Effector CD4-positive, alpha-beta T cell (primary cell): Measurements from ENCODE around the gene DIPK1B.

ENCODE experiments used
- DNase-seq: peaks from one replicate; pipeline ENCODE4 v3.0.0-alpha.2; 2020

Gene DIPK1B

DNA sequence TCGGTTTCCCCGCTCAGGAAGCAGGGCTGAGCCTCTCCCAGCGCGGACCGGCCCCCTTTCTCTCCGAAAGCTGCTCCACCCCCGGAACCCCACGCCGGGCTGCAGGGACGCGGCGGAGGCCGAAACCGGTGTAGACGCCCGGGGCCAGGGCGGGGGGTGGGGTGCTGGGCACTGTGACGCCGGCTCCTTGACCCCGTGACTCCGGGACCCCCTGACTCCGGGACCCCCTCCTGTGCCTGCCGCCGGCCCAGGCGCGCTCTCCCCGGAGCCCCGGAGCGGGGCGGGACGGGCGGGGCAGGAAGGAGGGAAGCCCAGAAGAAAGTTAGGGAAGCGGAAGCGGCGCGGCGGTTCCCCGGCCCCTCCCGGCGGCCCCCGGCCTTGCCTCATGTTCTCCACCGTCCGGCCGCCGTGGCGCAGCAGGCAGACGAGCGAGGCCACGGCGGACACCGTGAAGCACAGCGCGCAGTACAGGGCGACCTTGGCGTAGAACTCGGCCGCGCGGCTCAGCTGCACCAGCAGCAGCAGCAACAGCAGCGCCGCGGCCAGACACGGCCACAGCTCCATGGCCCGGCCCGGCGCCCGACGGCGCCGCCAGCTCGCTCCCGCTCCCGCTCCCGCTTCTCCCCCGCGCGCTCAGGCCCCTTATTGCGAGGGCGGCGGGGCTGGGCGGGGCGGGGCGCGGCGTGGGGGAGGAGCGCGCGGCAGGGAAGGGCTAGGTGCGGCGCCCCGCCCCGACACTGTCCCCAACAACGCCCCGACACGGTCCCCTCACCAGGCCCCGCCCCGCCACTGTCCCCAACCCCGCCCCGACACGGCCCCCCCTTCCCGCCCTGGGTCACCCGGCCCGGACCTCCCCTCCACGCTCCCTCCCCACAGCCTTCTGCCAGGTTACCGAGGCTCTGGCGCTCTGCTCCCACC lies 25.3 kb upstream of the DIPK1B start, which contains the start of gene AGPAT2:
AGPAT2 (minus strand) TSS at position 664 of the 918 bp plus-strand sequence; CDS start at position 564, 100 bp downstream.
- peak; percentile 30 for DNase-seq

DNA sequence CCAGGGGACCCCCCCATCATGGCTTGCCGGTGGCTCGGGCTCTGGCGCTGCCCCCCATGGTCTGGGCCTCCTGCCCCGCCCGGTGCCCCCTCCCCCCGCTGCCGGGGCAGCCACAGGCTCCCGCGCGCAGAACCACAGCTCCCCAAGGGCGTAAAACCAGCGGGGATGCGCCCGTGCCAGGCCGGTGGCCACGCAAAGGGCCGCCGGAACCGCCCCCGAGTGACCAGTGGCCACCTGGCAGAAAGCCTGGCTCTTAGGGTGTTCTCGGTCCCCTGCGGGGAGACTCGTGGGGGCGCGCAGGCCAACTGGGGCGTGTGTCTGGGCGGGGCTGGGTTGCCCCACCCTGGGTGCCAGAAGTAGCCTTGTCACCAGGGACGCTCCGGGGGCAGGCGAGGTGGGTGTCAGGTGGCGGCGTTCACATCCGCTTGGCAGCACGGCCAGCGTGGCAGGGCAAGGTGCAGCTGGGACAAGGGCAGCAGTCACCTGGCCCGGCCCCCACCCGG lies 24.6 kb upstream of the DIPK1B start:
- no peak for DNase-seq

DNA sequence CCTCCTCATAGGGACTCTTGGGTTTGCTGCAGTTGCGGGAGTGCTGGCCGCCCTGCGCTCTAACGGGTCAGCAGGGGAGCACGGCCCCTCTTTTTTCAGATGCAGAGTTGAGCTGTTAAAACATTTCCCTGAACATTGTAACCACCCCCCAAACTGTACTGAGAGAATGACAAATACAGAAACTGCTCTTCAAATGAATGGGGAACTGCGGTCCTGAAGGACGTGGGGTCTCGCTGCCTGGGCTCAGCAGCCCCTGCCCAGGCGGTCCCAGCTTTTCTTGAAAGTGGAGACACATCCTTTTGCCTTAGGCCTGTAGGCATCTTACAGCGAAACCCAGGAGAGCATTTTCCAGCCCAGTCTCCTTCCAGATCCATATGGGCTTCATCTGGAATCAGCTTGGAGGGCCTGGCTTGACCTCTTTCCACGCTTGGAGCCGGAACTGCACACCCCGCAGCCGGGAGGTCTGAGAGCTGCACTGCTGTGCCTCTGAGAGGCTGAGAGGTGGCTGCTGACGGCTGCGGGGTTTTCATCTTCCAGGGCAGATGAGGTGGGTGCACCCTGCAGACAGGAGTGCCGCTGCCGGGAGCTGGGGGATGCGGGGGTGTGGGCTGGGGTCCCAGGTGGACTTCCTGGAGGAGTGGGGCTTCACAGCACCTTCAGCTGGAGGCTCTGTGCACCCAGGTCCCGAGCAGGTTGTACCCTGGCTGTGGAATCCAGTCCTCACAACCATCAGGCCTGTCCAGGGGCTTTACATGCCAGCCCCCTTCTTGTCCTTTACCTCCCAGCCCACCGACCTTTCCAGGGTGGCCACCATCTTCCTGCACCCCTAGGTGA lies 23.9 kb upstream of the DIPK1B start:
- no peak for DNase-seq

DNA sequence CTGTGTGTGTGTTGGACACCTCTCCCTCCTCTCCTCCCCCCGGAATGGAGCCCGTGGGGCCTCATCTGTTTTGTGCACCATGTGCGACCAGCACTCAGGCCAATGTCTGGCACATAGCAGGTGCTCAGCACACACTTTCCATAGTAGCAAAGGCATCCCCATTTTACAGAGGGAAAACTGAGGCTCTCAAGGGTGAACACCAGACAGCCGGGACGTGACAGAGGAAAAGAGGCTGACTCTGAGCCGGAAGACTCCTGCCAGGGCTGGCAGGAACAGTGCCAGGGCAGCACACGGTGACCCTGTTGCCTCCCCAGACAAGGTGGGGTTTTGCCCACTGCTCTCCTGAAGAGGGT lies 23.3 kb upstream of the DIPK1B start:
- DNase-seq: no peak

GRCh38 chr9:136690104-136690805 lies 22.1 kb upstream of the DIPK1B start:
- DNase-seq: no peak

DNA sequence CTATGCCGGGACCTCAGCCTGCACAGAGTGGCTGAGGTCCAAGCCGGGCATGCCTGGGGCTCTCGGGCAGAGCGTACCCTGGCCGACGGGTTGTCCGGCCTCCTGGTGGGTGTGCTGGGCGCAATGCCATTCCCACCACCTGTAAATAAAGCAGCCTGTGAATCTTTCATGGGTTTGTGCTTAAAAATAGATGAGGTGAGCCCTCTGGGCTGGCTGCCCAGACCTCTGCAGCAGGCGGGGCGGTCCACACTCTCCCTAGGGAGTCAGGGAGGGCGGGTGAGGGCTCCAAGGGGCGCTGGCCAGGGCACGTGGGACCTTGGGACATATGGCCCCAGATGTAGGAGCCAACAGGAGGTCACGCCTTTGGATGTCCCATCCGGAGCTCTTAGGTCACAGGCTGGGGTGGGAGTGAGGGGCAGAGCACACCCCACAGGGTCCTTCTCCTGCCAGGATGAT lies 21.5 kb upstream of the DIPK1B start:
- no peak for DNase-seq

DNA sequence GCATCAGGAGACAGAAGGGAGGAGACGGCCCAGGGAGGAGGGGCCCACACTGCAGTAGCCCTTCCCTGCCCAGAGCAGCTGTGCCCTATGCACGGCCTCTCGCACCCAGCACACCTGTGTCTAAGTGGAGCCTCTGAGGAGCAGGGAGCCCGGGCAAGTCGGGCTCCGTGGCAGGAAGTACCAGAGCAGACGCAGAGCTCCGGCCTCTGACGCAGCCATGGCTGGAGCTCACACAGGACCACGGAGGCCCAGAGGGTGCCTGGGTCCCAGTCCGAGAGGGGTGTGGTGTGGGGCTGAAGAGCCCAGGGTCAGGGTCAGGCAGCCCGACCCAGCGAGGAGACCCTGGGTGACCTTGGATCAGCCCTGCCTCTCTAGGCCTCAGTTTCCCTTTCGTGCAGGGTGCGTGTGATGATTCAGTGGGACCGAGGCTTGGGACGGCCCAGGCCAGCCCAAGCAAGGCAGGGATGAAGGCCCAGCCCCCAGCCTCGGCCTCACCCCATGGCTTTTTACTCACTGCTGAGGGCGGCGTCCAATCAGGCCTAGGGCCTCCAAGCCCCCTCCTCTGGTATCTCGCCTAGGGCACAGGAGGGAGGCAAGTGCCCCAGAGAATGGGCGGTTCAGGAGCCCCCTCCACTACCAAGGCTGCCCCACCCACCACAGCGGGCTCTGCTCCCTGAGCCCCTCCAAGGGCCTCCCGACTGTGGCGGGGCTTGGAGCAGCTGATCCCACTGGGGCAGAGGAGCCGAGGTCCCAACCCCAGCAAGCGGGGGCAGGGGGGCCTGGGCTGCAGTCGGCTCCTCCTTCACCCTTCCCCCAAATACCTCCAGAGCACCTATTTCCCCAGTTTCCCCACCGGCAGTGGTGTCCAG lies 20.8 kb upstream of the DIPK1B start:
- DNase-seq: no peak

GRCh38 chr9:136692185-136693134 lies 19.9 kb upstream of the DIPK1B start:
- no peak for DNase-seq

DNA sequence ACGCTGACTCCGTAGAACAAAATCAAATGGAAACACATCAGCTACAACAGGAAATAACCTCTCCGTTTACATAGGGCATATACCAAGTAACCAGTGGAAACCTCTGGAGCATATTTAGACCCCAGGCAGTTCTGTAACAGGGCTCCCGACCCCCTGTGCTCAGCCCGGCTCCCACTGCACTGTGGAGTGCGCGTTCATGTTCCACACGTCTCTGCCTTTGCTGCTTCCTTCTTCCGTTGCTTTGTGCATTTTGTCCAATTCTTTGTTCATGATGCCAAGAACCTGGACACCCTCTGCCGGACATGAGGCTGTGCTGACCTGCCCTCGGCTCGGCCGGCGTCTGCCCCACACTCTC lies 19.3 kb upstream of the DIPK1B start:
- no peak for DNase-seq

GRCh38 chr9:136693490-136694162 lies 18.7 kb upstream of the DIPK1B start:
- no peak for DNase-seq

- no peak for DNase-seq
Observed at GRCh38 chr9:136694163-136694871, 18.1 kb upstream of the DIPK1B start.

- DNase-seq: no peak
Observed at GRCh38 chr9:136694872-136695247, 17.5 kb upstream of the DIPK1B start.

GRCh38 chr9:136695435-136695895 lies 16.9 kb upstream of the DIPK1B start:
- no peak for DNase-seq

- DNase-seq: no peak
Observed at GRCh38 chr9:136695955-136696354, 16.4 kb upstream of the DIPK1B start.

DNA sequence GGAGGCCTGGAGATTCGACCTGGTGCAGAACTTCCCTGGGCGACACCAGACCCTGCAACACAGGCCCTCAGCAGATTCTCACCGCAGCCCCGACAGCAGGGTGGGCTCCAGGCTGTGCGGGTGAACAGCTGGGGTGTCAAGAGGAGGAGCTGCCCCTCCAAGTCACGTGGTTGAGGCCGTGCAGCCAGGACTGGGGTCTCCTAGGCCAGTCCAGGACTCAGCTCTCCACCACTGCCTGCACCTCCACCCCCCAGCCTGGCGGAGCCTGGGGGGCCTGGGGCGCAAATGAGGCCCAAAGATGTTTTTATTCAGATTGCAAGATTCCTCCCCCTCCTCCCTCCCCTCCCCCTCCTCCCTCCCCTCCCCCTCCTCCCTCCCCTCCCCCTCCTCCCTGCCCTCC lies 15.9 kb upstream of the DIPK1B start:
- DNase-seq: no peak

GRCh38 chr9:136697146-136697820 lies 15.1 kb upstream of the DIPK1B start:
- DNase-seq: no peak

DNA sequence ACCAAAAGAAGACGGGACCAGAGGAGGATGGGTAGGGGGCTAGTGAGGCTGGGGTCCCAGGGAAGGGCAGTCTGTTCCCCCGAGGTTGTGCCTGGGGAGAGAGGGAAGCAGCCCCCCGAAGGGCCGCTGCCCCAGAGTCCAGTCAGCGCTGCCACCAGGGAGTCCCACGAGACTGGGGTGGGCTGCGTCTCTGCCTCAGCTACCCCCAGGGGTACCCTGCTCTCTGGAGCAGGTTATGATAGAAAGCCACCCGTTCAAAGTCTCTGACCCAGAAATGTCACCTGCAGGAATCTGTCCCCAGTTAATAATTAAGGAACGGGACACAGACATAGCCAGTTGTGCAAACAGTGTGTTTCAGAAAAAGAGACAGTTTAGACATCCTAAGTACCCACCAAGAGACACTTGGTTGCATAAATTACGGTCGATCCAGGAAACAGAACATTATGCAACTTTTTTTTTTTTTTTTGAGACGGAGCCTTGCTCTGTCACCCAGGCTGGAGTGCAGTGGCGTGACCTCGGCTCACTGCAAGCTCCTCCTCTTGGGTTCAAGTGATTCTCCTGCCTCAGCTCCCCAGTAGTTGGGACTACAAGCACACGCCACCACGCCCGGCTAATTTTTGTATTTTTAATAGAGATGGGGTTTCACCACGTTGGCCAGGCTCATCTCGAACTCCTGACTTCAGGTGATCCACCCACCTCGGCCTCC lies 14.4 kb upstream of the DIPK1B start:
- DNase-seq: no peak

- DNase-seq: no peak
Observed at GRCh38 chr9:136698635-136699246, 13.6 kb upstream of the DIPK1B start.
